Hematopoietic multipotent progenitor cell treated with erythropoietin and hydrocortisone succinate and interleukin-3 and kit ligand, for 17 days (in vitro differentiated cells): ENCODE results near the gene ST6GALNAC5.

Source experiments
- DNase-seq: peaks from one replicate; pipeline ENCODE4 v3.0.0-alpha.2; 2015; ENCODE audit warnings: low spot score

Gene ST6GALNAC5

DNA sequence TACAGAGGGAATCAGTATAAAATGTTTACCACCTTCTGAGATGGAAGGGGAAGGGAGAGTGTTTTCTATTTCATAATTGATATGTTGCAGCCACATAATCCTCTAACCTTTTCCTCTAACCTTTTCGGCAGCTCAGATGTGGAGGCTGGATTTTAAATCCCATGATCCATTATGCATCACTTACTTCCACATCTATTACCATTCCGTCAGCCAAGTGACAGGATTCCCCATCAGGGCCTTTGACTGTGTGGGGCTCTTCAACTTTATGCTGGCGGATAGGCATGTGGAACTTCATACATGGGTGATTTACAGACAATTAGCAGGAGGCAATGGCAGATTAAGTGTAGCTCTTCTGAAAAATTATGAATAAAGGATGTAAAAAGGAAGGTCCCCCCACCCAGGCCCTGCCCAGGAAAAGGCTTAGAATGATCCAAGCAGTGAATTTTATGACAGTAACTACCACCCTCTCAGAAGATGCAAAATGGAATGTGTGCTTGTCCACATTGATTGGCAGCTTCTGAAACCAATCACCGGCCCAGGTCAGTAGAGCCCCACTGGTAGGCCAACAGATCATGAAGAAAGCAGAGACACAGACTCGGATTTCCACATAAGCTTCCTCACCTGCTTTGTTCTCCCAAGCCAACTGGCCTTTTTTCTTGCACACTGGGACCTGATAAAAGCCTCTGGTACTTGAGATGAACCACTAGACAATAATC, 147.0 kb downstream of the ST6GALNAC5 start:
- no peak for DNase-seq

DNA sequence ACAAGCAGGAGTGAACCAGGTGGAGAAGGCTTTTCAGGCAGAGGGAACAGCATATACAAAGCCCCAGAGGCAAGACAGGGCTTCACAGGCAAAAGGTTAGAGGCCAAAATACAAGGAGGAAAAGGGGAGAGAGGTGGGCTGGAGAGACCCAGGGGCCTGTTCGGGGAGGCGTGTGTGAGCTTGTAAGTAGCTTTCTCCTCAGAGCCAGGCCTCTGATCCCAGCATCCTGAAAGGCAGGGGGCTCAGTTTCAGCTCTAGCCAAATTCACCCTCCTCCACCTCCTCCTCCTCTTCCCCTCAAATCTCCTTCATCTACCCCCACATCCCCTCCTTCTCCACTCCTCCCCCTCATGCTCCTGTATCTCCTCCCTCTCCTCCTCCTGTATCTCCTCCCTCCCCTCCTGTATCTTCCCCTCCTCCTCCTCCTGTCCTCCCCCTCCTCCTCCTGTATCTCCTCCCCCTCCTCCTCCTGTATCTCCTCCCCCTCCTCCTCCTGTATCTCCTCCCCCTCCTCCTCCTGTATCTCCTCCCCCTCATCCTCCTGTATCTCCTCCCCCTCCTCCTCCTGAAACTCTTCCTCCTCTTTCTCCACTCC, 148.6 kb downstream of the ST6GALNAC5 start:
- DNase-seq: no peak

DNA sequence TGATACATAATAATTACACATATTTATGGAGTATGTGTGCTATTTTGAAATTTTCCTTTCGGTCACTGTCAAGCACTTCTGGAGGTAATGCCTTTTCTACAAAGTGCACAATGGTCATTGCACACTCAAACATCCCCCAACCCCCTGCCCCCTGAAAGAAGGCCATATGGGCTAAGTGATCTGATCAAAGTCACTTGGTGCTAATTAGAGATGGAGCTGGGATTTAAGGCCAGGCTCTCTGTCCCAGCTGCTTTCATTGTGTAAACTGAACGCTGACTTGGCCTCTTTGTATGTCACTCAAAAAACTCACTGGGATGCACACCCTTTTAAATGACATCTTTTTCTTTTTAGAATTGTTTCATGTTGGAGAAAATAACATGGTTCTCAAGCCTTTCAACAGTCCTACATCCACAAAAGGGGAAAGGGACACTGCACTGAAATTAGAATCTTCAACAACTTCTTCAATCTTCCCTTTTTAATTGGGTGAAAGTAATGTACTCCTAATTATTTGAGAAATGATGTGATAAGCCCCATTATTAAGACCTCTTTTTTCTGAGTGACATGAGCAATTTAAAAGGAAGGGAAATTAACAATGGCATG, 149.2 kb downstream of the ST6GALNAC5 start:
- DNase-seq: no peak

DNA sequence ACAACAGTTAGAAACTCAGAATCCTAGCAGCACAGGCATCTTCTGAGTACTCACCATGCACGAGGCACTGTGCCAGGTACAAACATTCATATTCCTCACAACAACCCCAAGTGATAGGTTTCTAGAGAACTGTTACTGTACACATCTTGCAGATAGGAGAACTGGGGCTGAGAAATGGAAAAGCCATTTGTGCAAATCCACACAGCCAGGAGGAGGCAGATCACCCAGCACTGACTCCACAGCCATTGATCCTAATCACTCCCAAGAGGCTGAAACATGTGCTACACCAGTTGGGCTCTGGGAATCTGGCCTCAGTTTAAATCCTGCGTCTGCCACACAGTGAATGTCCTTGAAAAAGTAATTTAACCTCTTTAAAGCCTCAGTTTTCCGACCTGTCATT, 151.0 kb downstream of the ST6GALNAC5 start:
- no peak for DNase-seq

DNA sequence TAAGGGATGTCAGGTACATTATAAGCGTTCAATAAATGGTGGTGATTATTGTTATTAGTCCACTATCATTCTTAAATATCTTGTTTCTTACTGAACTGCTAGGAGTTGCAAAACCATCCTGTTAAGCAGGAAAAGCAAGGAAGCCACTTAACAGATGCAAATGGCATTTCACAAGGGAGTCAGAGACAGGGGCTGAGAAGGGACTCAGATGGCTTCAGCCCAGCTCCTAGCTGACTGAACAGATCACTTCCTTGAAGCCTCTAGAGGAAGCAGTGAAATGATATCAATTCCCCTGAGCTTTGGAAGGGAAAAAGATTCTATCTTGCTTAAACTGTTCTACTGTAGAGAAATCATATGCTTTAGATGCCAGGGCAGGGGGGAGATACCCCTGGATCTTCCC, 151.5 kb downstream of the ST6GALNAC5 start:
- DNase-seq: no peak

DNA sequence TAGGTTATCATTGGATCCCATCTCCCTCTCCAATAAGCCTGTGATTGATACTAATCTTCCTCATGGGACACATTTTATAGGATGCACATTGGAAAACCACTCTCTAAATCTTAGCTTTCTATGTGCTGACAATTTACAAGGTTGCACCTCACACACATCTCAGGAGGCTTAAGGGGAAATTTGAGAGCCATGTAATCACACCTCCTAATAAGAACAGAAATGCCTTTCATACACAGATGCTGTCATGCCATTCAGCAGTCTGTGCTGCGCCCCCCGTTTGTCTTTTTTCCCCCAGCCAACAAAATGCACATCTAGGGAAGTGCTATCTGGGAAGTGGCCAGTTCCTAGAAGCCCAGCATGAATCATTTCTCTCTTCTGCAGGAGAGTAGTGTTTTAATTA, 154.5 kb downstream of the ST6GALNAC5 start:
- DNase-seq: no peak

DNA sequence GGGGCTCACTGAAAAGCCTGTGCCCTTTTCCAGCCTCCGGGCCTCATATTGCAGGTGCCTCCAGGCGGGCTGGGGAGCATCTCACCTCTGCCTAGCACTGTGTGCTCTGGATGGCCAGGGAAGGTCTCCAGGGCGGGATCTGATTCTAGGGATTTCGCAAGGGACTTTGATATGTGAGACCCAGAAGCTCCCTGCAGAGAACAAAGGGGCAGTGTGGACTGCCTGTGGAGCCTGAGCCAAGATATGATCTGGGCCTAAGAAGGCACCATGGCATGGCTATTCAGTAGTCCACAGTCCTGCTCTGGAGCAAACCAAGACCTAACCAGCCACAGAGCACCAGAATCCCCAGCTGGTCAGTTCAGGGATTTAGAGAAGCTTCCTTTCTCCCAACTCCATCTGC, 157.2 kb downstream of the ST6GALNAC5 start:
- DNase-seq: no peak

DNA sequence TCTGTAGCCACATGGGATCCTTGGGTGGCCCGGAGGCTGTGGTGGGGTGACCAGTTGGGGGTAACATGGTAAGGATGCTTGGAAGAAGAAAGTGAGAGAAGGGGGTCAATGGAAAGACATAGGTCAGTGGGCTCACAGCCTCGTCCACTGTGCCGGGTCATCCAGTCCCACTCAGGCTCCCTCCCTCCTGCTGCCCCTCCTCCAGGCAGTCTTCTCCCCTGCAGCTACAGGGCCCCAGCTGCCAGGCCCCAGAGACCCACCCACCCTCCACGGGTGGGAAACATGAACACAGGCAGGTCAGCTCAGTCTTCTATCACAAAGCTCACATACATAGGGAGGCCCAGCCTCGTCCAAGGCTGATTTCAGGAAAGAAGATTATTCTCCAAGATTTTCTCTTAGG, 158.3 kb downstream of the ST6GALNAC5 start:
- DNase-seq: no peak

DNA sequence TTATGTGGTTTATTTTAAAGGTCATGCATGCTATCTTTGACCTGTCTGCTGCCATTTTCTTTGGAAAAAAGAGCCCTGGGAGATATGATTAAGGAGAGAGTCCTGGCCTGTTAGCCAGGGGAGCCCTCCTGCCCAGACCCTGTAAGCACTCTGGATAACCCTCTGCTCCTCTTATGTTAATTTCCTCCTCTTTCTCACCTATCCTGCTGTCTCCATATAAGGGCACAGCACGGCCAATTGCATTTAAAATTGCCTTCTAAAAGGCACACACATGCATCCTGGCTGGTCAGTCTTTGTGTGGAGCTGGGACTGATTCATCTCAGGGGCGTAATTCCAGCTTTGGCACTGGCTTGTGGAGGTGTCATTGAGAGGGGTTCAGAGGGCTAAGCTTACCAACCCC, 158.9 kb downstream of the ST6GALNAC5 start:
- DNase-seq: no peak

DNA sequence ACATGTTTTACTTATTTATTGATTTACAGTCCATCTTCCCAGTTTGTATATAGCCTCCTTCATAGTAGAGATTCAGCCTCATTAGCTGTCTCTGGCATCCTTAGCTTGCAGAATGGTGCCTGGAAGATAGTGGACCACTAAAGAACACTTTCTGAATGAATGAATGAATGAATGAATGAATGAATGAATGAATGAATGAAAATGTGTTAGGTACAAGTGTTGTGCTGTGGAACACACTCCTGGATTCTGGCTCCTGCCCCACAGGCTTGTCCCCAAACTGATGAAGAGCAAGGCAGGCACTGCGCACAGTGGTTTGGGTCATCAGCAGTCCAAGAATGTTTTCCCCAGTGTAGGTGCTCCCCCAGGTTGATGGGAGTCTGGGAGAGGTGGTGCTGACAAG, 159.4 kb downstream of the ST6GALNAC5 start:
- DNase-seq: no peak

DNA sequence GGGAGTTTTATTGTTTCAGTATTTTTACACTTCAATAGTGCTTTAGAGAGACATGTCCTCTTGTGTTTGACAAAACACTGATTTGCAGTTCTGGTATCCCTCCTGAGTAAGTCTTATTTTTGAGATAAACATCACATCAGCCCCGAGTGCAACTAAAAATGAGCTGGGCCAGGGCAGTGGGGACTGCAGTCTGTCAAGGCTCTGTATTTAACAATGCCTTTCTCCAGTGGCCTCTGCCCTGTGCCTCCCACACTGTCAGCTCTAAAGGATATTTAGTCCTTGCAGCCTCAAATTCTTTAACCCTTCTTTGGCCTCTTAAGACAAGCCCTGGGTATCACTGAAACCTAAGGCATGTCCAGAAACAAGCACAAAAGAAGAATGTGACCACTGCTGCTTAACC, 160.6 kb downstream of the ST6GALNAC5 start:
- no peak for DNase-seq

DNA sequence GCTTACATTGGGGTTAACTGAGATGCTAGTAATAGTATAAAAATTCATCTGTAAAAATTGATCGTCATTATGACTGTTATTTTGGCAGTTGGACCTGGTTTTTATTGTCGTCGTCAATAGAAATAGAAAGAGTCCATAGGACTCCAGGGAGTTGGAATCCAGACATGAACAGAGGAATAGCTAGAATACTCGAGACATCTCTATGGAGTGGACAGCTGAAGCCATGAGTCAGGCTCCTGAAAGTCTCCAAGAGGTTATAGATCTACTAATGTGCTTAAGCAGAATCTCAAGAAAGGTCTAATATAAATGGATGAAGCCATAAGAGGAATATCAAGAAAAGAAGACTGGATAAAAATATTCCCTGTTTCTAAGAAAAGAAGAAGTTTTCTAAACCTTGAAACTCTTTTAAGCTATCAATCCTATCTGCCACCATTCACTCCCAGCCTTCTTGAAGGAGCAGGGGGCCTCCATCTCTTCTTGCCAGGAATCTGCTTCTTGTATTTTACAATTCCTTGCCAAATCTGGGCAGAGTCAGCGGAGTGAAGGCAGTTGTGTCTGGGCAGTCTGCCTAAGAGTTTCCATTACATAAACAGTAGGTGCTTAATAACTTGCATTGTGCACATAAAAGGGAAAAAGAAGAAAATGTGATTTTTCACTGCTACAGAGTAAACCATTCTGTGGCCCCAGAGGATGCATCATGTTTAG, 163.3 kb downstream of the ST6GALNAC5 start:
- no peak for DNase-seq

DNA sequence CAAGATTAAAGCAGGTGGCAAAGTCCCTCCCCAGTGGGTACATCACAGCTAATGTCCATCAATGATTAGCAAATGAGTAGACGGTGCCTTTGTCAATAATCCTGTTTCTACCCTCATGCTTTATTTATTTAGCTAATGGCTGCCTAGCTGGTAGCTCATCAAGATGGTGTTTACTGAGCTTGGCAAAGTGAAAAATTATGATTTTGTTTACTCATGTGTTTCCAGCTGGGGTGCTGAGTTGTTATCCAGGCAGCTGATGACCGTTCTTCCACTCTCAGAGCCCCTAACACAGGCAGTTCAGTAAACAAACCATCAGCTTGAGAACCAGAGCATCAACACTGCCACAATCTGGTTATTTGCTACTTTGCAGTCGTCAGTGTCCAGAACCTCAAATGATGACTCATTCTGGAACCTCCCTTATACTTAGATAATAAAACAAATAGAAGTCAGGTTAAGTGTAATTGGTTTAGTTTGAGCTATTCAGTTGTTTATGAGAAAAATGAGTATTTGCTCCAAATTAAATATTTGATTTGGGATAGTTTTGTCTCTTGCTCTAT, 163.9 kb downstream of the ST6GALNAC5 start:
- no peak for DNase-seq

DNA sequence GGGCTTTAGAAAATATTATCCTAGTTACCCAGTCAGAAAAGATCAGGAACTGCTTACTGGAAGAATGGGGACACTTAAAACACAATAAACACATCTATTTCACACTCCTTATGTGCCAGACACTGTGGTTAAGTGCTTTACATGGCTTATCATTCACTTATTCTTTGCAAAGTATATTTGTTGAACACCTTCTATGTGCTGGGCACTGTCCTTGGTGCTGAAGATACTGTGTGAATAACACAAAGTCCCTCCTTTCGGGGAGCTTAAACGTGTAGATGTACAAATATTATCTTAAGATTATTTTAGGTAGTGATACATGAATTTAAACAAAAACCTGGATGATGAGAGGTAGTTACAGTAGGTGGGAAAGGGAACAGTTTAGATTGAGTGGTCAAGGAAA, 169.3 kb downstream of the ST6GALNAC5 start:
- no peak for DNase-seq

DNA sequence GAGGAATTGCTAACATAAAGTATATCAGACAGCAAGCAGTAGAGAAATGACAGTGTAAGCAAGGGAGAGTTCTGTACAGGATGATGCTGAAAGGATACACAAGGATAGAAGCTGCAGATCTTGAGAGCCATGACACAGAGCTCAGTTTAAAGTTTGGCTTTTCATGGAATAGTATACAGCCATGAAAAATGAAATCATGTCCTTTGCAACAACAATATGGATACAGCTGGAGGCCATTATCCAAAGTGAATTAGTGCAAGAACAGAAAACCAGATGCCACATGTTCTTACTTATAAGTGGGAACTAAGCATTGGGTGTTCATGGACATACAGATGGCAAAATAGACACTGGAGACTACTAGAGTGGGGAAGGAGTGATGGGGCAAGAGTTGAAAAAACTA, 169.8 kb downstream of the ST6GALNAC5 start:
- no peak for DNase-seq

DNA sequence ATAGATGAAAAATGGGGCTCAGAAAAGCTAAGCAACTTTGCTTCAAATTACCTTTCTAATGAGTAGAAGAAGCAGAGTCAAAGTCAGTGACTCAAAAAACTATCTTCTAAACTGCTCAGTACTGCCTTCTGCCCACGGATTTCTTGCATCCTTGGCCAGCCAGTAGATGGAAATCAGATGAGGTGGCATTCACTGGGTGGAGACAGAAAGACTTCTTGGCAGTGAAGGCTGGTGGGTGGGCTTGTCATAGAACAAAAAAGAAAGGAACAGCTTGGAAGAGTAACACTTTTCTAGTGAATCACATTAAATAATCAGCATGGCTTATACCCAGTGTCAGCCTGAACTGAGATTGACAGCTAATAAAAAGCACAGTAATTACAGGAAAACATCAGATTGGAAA, 170.7 kb downstream of the ST6GALNAC5 start:
- no peak for DNase-seq

DNA sequence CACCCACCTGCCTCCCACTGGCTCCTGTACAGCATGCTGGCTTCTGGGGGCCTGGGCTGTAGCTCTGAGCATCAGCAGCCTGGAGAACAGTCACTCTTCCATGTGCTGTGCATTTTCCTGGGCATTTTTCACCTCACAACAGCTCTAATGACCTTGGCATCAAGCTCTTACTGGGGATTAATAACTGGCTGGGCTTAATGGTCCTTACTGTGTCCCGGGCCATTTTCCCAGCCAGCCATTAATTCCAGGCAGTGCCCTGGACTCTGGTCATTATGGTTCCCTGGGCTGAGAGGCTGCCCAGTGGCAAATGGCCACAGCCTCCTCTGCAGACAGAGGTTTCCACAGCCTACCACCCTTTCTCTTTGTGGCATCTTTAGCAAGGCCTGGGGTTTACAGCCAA, 171.8 kb downstream of the ST6GALNAC5 start:
- DNase-seq: no peak

DNA sequence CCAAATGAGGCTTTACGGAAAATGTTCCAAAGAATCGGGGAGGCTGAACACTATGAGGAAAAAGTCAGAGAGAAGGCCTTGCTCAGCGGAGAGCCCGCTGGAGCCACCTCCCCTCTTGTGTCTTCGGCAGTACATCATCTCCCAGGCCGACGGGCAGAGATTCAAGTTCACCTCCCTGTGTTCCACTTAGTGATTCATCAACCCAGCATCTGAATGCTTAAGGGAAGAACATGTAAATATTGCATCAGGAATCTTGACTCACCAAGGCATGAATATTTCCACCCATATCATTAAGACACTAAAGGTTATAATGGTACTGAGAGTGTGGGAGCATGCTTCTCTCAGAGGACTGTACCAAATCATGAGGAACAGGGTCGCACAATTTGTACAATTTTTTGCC, 172.5 kb downstream of the ST6GALNAC5 start:
- no peak for DNase-seq

DNA sequence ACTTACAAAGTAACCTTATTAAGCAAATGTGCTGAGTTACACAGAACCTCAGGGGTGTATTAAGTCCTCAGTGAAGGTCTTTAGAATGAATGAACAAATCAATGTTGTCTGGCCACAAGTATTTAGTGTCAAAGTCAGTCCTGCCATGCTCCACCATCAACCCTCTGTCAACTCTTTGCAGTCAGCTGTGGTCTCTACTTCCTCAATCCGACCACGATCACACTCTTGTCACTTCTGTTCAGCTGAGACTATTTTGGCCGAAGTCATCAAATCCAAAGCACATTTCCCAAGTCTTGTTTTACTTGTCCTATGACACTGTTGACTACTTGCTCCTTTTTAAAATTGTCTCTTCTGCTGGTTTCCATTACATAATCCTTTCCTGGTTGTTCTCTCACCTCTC, 173.5 kb downstream of the ST6GALNAC5 start:
- no peak for DNase-seq

DNA sequence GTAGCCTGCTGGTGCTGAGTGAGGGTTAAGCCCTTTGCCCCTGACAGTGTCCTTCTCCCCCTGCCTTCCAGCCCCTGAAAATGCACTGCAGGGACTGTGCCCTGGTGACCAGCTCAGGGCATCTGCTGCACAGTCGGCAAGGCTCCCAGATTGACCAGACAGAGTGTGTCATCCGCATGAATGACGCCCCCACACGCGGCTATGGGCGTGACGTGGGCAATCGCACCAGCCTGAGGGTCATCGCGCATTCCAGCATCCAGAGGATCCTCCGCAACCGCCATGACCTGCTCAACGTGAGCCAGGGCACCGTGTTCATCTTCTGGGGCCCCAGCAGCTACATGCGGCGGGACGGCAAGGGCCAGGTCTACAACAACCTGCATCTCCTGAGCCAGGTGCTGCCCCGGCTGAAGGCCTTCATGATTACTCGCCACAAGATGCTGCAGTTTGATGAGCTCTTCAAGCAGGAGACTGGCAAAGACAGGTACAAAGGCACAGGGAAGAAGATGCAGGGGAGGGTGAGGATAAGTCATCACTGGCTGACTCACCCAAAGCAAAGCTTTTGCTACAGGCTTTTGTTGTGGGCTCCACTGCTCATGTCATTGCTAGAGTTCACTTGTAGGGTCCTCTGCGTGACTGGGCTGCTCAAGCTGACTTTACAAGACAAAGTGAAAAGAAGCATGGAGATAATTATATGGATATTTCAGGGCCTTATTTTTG, 177.0 kb downstream of the ST6GALNAC5 start:
- no peak for DNase-seq

DNA sequence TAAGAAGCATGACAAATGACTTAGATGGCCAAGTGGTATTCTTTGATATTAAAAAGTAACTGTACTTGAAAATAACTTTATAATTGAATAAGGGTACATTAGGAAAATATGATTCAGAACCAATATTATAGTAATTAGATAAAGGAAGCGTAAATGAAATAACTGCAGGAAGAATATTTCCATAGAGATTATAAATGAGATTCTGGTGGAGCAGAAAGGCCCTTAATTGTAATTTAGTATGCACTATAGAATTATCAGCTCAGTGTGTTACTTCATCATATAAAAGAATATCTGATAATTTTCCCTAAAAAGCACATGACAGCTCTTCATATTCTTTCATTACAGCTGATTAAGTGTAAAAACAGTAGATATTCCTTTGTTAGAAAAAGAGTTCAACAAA, 180.3 kb downstream of the ST6GALNAC5 start:
- DNase-seq: no peak

DNA sequence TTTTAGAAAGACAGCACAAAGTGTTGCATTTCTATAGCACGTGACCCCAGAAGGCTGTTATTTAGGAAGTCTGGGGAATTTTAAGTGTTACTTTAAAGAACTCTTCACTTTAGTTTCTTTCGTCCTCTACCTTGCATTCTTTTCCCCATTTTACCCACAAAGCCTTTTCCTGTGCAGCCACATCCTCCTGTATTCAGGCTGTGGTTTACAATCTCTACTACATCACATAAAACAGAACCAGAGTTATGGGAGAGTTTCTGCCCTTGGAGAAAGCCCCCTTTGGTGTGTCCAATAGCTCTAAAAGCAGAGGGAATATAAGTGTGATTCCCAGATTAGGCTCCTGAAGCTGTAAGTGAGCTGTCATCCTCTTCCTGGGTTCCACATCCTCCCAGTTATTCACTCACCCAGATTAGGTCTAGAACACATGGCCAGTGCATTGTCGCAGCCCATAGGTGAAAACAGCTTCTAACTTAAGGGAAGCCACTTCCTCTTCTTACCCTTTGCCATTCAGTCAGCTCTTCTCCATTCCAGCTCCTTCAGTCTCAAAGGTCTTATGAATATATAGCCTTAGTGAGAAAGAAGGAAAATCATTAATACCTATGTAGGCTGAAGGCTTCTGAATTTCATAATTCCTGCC, 180.8 kb downstream of the ST6GALNAC5 start:
- DNase-seq: no peak
